Tibial nerve (tissue), 4 donors: ENCODE measurements around the gene RAPGEF3. TPM values are rescaled to one million over a fixed set of nuclear protein-coding genes. Genes with fewer than 3 reads are reported as not detected.

Experiments used
- DNase-seq, 2 donors: peaks; one replicate each; pipeline ENCODE4 v3.0.0-alpha.2; 2019; ENCODE audit warnings: low spot score in 2 of 2
- H3K27ac ChIP-seq, 4 donors: fragments of 200-600 bp; sonication (generic) in 3 of 4; one replicate each; pipeline ENCODE4 v1.5.1; 2017 to 2019; ENCODE audit warnings: mild to moderate bottlenecking in 1 of 4
- H3K27me3 ChIP-seq, 2 donors: fragments of 200-600 bp; sonication (generic) in 1 of 2; one replicate each; pipeline versions ENCODE4 v1.5.1 to v1.6.0; 2017 to 2019
- H3K36me3 ChIP-seq, 3 donors: fragments of 200-600 bp; sonication (generic); one replicate each; pipeline ENCODE4 v1.5.1; 2018 to 2019
- H3K4me1 ChIP-seq, 4 donors: fragments of 200-600 bp; sonication (generic) in 3 of 4; one replicate each; pipeline ENCODE4 v1.5.1; 2017 to 2019
- H3K4me3 ChIP-seq, 4 donors: fragments of 200-600 bp; sonication (generic) in 3 of 4; one replicate each; pipeline ENCODE4 v1.5.1; 2017 to 2019; ENCODE audit warnings: mild to moderate bottlenecking in 1 of 4, moderate library complexity in 1 of 4
- H3K9me3 ChIP-seq, 4 donors: fragments of 200-600 bp; sonication (generic) in 3 of 4; one replicate each; pipeline ENCODE4 v1.5.1; 2017 to 2019
- EP300 ChIP-seq, 2 donors: sonication (generic); formaldehyde crosslinking; IDR thresholded peaks; one replicate each; pipeline ENCODE4 v1.6.1; 2017; ENCODE audit warnings: antibody characterized with exemption in 2 of 2, mild to moderate bottlenecking in 1 of 2
- POLR2A ChIP-seq, 2 donors: fragments of 450-650 bp; IDR thresholded peaks; one replicate each; pipeline ENCODE4 v1.6.1; 2017; ENCODE audit warnings: antibody characterized with exemption in 2 of 2, mild to moderate bottlenecking in 2 of 2, moderate library complexity in 2 of 2
- WGBS, 2 donors: methylation state at CpG; one replicate each; pipeline ENCODE4 v1.1.5; 2018; 5-methylcytosine and 5-hydroxymethylcytosine counted together
- total RNA-seq, 4 donors: library from RNA; depleted of rRNA; stranded (reverse); fragments of >200 nt; gene quantifications; one replicate each; pipeline ENCODE4 v1.1.0, GENCODE V29; 2016
- TF ChIP-seq, protein P1 (sequence below), 5 experiments: fragments of 200-600 bp in 3 of 5; fragments of 450-650 bp in 2 of 5; sonication (generic) in 3 of 5; IDR thresholded peaks; one replicate each; pipeline ENCODE4 v1.5.1; 2016 to 2019; ENCODE audit warnings: antibody characterized with exemption in 5 of 5, mild to moderate bottlenecking in 3 of 5, moderate library complexity in 2 of 5

Gene RAPGEF3
- total RNA-seq, 4 donors from 2014 or later: 47.3 to 109 (median 83.6) TPM

DNA sequence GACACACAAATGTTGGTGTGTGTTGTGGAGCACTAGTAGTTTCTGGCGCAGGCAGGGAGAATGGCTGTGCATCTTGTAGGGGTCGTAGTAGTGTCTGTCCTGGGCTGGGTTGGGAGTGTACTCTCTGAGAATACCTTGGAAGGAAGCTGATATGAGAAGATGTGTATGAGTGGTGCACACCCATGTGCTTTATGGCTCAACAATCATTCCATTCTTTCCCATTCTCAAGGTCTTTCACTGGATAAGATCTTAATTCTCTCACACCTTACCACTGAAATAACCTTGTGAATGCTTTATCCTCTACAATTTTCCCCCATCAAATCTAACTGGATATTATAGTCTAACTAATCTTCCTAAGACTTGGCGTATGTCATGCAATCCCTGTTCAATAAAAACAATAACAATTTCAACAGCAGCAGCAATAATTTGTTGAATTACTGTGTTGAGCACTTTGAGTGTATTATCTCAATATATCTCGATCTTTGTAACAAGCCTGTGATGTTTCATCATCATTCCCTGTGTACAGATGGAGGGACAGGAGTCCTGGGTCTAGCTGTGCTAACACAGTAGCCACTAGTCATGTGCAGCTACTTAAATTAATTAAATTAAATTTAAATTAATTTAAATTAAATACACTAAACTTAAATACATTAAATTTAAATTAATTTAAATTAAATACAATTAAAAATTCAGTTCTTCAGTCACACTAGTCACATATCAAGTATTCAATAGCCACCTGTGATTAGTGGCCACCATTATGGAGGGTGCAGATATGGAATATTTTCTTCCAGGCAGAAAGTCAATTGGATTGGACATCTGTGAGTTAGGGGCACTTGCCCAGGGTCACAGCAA is 10.8 kb upstream of the RAPGEF3 start:
- no peaks in the 10 kb centered on the region for H3K9me3 ChIP-seq
- no peak overlapping the region for H3K27ac ChIP-seq
- no peak for DNase-seq
- H3K27me3 ChIP-seq: no peaks in the 10 kb centered on the region
- H3K4me1 ChIP-seq: peaks cover 0 to 26% (median 8%) of the 10 kb centered on the region in 4 donors
- WGBS, 2 donors: 88 to 93% methylated on average over 4 of the region's 4 CpGs
- TF ChIP-seq POLR2A (IDR thresholded peaks at IDR 0.05): no peak
- no peak for TF ChIP-seq EP300 (IDR thresholded peaks at IDR 0.05)
- H3K36me3 ChIP-seq: no peaks in the 10 kb centered on the region
- no peak overlapping the region for H3K4me3 ChIP-seq

DNA sequence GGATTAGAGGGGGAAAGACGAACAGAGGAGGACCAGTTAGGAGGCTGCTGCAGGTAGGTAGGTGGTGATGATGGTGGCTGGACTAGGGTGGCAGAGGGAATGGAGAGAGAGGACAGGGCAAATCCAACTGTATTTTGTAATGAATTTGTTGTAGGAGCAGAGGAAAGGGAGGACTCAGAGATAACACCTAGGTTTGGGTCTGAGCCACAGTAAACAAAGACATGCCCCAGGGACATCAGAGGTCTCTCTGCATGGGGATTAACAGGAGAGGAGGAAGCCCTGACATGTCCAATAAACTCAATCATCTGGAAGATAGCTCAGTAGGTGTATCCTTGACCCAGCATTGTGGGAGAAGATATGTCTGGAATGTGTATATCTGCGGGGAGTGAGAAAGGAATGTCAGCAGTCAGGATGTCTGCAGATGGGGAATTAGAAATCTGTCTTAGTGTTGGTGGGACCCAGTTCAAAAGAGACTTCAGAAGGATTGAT is 9.7 kb upstream of the RAPGEF3 start:
- H3K27ac ChIP-seq: no peak overlapping the region
- no peaks in the 10 kb centered on the region for H3K27me3 ChIP-seq
- no peak overlapping the region for H3K4me3 ChIP-seq

DNA sequence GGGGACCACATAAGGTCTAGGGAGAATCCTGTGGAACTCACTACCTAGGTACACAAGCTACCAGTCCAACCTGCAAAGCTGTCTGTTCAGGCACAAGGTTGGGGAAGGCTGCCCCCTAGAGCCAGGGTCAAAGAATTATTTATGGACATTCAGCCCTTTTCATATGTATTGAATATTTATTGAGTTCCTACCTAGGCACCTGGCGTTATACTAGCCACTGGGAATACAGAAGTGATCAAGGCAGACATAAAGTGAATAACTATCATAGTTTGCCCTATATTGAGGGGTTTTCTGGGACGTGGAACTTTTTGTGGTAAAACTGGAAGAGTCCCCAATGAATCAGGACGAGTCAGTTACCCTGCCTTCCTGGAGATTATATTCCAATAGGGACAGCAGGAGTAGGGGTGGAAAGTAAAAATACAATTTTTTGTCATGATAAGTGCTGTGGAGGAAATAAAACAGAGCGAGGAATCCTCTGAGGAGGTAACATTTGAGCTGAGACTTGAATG is 8.6 kb upstream of the RAPGEF3 start:
- no peak for DNase-seq
- TF ChIP-seq, protein P1, sequence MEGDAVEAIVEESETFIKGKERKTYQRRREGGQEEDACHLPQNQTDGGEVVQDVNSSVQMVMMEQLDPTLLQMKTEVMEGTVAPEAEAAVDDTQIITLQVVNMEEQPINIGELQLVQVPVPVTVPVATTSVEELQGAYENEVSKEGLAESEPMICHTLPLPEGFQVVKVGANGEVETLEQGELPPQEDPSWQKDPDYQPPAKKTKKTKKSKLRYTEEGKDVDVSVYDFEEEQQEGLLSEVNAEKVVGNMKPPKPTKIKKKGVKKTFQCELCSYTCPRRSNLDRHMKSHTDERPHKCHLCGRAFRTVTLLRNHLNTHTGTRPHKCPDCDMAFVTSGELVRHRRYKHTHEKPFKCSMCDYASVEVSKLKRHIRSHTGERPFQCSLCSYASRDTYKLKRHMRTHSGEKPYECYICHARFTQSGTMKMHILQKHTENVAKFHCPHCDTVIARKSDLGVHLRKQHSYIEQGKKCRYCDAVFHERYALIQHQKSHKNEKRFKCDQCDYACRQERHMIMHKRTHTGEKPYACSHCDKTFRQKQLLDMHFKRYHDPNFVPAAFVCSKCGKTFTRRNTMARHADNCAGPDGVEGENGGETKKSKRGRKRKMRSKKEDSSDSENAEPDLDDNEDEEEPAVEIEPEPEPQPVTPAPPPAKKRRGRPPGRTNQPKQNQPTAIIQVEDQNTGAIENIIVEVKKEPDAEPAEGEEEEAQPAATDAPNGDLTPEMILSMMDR (IDR thresholded peaks at IDR 0.05): peak; percentile 44 to 68 (median 52)
- no peak for TF ChIP-seq EP300 (IDR thresholded peaks at IDR 0.05)
- Histone ChIP-seq H3K9me3 (no peaks in the 10 kb centered on the region), H3K36me3 (no peaks in the 10 kb centered on the region), H3K4me3 (no peak overlapping the region), H3K4me1 (peaks cover 0 to 14% (median 0%) of the 10 kb centered on the region in 4 donors), H3K27me3 (no peaks in the 10 kb centered on the region), H3K27ac (no peak overlapping the region)
- WGBS, 2 donors: 52% methylated on average over 4 of the region's 4 CpGs

More for the DNA sequence above, 9.7 kb upstream of the RAPGEF3 start:
- no peaks in the 10 kb centered on the region for H3K9me3 ChIP-seq
- TF ChIP-seq EP300 (IDR thresholded peaks at IDR 0.05): no peak
- no peak for TF ChIP-seq POLR2A (IDR thresholded peaks at IDR 0.05)
- TF ChIP-seq, protein P1 (IDR thresholded peaks at IDR 0.05): no peak
- WGBS, 2 donors: 50 to 58% methylated on average over 2 of the region's 2 CpGs
- H3K36me3 ChIP-seq: no peaks in the 10 kb centered on the region
- H3K4me1 ChIP-seq: peaks cover 0 to 18% (median 0%) of the 10 kb centered on the region in 4 donors
- no peak for DNase-seq

DNA sequence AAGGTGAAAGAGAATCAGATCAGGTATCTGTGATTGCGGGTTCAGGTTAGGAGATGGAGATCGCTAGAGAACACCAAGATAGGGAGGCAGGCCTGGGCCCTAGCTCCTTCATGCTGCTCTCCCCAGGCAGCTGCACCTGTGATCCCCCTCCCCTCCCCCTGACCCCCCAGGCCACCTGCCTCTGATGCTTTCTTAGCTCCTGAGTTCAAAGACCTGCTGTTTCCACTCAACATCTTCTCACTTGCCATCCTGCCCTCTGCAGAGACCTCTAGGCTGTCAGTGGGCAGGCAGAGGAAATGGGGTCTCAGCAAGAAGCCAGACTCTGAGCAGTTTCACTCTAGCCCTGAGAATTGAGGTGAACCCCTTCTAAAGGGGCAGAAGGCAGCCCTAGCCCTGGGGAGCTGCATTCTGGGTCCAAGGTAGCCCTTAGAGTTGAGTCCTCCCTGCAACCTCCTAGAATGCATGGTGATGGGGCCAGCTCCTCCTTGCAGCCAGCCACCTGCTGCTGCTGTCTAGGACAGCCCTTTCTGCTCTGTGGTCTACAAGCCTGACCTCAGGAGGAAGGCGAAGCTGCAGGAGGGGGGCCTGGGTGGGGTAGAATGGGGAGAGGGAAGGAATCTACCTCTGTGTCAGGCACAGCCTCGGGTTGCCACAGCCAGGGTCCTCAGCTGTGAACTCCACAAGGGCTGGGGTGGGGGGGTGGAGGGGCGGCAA is 8.0 kb upstream of the RAPGEF3 start:
- H3K4me3 ChIP-seq: no peak overlapping the region
- no peaks in the 10 kb centered on the region for H3K27me3 ChIP-seq
- H3K4me1 ChIP-seq: peaks cover 0 to 12% (median 0%) of the 10 kb centered on the region in 4 donors
- H3K27ac ChIP-seq: no peak overlapping the region
- no peak for DNase-seq
- TF ChIP-seq, protein P1 (IDR thresholded peaks at IDR 0.05): no peak
- TF ChIP-seq EP300 (IDR thresholded peaks at IDR 0.05): no peak
- TF ChIP-seq POLR2A (IDR thresholded peaks at IDR 0.05): no peak
- no peaks in the 10 kb centered on the region for H3K9me3 ChIP-seq
- H3K36me3 ChIP-seq: no peaks in the 10 kb centered on the region
- WGBS, 2 donors: 64 to 79% methylated on average over 5 of the region's 5 CpGs

DNA sequence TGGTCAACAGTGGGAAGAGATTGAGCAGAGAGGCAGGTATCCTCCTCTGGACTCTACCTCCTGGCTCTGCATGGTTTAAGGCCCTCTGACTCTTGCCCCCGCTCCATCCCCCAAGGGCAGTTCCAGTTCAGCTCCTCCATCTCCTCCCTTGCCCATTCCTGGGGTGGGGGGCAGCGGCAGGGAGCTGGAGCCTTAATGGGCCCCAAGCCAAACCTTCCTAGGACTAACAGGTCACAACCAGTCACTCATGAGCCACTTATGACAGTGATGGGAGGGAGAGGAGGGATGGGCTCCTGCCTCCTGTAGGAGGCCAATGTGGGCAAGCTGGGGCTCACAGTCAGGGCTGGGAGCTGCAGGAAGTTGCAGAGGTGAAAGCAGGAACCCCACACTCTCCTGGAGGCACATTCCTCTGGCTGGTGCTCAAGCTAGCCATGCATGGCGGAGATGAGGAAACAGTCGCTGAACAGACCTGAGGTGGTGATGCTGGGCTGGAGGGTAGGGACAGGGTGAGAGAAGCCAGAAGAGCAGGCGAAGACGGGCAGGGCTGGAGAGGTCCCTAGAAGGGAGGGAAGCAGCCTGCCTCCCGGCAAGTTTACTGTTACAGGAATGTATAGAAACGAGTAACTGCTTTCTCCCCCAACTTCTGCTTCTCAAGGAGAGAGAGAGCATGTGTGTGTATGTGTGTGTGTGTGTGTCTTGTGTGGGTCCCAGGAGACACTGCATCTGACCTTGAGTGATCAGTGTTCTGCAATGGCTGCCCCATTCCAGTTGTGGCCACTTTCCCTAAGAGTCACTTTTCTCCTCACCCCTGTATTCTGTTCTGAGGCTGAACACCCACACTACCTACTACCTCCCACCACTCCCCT is 5.0 kb upstream of the RAPGEF3 start:
- Histone ChIP-seq H3K36me3 (no peaks in the 10 kb centered on the region), H3K4me1 (peaks cover 0 to 14% (median 6%) of the 10 kb centered on the region in 4 donors), H3K27me3 (no peaks in the 10 kb centered on the region), H3K4me3 (no peak overlapping the region), H3K27ac (no peak overlapping the region), H3K9me3 (no peaks in the 10 kb centered on the region)
- TF ChIP-seq, protein P1 (IDR thresholded peaks at IDR 0.05): no peak
- TF ChIP-seq EP300 (IDR thresholded peaks at IDR 0.05): no peak
- TF ChIP-seq POLR2A (IDR thresholded peaks at IDR 0.05): no peak
- no peak for DNase-seq
- 76 to 79% methylated on average over 7 to 8 of the region's 8 CpGs for WGBS, 2 donors
